ENCODE data around the gene ARRB1. TPM values are rescaled to one million over a fixed set of nuclear protein-coding genes. Genes with fewer than 3 reads are reported as not detected.

The ARRB1 gene
- total RNA-seq, 1 donor = 33.2 TPM

- peak; percentile 94 for DNase-seq (ENCODE audit: low read depth)
- TF ChIP-seq, protein P1, sequence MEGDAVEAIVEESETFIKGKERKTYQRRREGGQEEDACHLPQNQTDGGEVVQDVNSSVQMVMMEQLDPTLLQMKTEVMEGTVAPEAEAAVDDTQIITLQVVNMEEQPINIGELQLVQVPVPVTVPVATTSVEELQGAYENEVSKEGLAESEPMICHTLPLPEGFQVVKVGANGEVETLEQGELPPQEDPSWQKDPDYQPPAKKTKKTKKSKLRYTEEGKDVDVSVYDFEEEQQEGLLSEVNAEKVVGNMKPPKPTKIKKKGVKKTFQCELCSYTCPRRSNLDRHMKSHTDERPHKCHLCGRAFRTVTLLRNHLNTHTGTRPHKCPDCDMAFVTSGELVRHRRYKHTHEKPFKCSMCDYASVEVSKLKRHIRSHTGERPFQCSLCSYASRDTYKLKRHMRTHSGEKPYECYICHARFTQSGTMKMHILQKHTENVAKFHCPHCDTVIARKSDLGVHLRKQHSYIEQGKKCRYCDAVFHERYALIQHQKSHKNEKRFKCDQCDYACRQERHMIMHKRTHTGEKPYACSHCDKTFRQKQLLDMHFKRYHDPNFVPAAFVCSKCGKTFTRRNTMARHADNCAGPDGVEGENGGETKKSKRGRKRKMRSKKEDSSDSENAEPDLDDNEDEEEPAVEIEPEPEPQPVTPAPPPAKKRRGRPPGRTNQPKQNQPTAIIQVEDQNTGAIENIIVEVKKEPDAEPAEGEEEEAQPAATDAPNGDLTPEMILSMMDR (IDR thresholded peaks at IDR 0.05; ENCODE audit: insufficient read depth, low read depth, low read length) = no peak
- no peak overlapping the region for H3K4me3 ChIP-seq (ENCODE audit: low read depth, low read length)
These were observed 37.8 kb downstream of the ARRB1 start for GRCh38 chr11:75313513-75314272.

- TF ChIP-seq, protein P1 (IDR thresholded peaks at IDR 0.05; ENCODE audit: insufficient read depth, low read depth, low read length) = no peak
- no peak overlapping the region for H3K4me3 ChIP-seq (ENCODE audit: low read depth, low read length)
- DNase-seq (ENCODE audit: low read depth) = no peak
These were observed 39.1 kb downstream of the ARRB1 start for GRCh38 chr11:75312346-75312745.

DNA sequence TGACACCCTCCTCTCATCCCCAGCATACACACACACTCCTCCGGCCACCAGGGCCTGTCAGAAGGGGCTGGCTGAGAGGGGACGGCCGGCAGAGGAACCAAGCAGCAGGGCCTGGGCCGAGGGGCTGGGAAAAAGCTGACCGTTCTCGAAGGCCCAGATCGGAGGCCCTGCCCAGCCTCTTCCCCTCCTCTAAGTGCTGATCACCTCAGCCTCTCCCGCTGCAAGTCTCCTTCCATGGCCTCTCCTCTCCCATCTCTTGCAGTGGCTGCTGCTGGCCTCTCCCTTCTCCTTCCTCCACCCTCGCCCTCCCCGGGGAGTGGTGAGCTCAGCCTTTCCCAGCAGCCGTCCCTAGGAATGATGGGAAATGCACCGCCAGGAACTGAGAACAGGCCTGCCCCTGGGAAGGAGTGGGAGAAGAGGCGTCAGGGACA lies 39.6 kb downstream of the ARRB1 start:
- DNase-seq (ENCODE audit: low read depth) = peak; percentile 60
- no peak overlapping the region for H3K4me3 ChIP-seq (ENCODE audit: low read depth, low read length)
- TF ChIP-seq, protein P1 (IDR thresholded peaks at IDR 0.05; ENCODE audit: insufficient read depth, low read depth, low read length) = no peak

- TF ChIP-seq, protein P1 (IDR thresholded peaks at IDR 0.05; ENCODE audit: insufficient read depth, low read depth, low read length) = no peak
- no peak for DNase-seq (ENCODE audit: low read depth)
- H3K4me3 ChIP-seq (ENCODE audit: low read depth, low read length) = no peak overlapping the region
These were observed 42.5 kb downstream of the ARRB1 start for GRCh38 chr11:75308986-75309385.

GRCh38 chr11:75308116-75308515 lies 43.3 kb downstream of the ARRB1 start:
- no peak for DNase-seq (ENCODE audit: low read depth)
- no peak overlapping the region for H3K4me3 ChIP-seq (ENCODE audit: low read depth, low read length)
- TF ChIP-seq, protein P1 (IDR thresholded peaks at IDR 0.05; ENCODE audit: insufficient read depth, low read depth, low read length) = no peak

DNA sequence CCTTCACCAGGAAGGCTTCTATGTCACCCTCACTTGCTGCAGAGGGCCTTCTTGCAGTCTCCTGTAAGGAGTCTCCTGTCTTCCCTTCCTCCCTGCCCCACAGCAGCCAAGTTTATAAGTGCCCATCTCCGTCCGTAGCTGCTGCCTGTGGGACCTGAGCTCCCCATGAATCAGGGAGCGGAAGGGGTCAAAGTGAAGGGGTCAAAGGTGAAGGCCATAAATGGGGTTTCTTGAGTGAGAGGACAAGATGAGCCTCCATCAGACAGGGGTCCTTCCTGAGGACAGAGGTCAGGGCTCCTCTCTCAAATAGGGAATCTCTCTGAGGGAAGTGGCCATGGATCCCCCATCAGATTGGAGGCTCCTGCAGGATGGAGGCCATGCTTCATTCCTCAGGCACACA lies 44.4 kb downstream of the ARRB1 start:
- TF ChIP-seq, protein P1 (IDR thresholded peaks at IDR 0.05; ENCODE audit: insufficient read depth, low read depth, low read length) = no peak
- no peak for DNase-seq (ENCODE audit: low read depth)
- H3K4me3 ChIP-seq (ENCODE audit: low read depth, low read length) = no peak overlapping the region

DNA sequence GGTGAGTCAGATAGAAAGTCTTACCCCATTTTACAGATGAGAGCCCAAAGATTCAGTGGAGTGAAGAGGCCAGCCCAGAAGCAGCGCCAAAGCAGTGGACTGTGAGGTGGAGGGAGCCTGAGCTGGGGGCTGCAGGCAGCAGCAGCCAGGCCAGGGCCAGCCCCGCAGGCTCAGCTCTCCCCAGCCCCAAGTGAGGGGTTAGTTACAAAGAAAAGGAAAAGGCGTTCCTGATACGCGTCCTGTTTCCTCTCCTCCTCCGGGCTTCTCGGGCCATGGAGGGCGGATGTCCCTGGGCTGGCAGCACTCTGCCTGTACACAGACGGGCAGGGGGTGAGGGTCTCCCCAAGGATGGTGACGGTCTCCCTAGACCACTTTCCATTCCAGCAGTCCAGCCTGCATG lies 44.9 kb downstream of the ARRB1 start:
- DNase-seq (ENCODE audit: low read depth) = no peak
- no peak overlapping the region for H3K4me3 ChIP-seq (ENCODE audit: low read depth, low read length)
- TF ChIP-seq, protein P1 (IDR thresholded peaks at IDR 0.05; ENCODE audit: insufficient read depth, low read depth, low read length) = no peak

All from fibroblast of villous mesenchyme (primary cell).